Measurements from ENCODE around the gene MLLT10. TPM values are rescaled to one million over a fixed set of nuclear protein-coding genes. Genes with fewer than 3 reads are reported as not detected.
A peak's percentile ranks its signal among the peaks of the same experiment; 100 is the strongest.

The MLLT10 gene
- total and polyA plus RNA-seq, 9 donors: 23.6 to 55.1 (median 36.8) TPM

GRCh38 chr10:21724687-21725367, 190.8 kb downstream of the MLLT10 start:
- intact Hi-C loops (cut with DNase I): no loop called here
- 0 to 1% (median 0%) methylated on average over 4 of the region's 4 CpGs for whole genome bisulfite sequencing, 3 donors
- no peak overlapping the region for H3K27ac ChIP-seq

GRCh38 chr10:21726601-21727225, 192.7 kb downstream of the MLLT10 start:
- intact Hi-C loops (cut with DNase I): no loop called here
- H3K36me3 ChIP-seq: no peaks in the 10 kb centered on the region
- peaks cover 2% of the 10 kb centered on the region for H3K4me1 ChIP-seq (ENCODE audit: insufficient read depth)
- H3K9me3 ChIP-seq: no peaks in the 10 kb centered on the region
- no peak for TF ChIP-seq POLR2A (IDR thresholded peaks at IDR 0.05)
- TF ChIP-seq EP300 (IDR thresholded peaks at IDR 0.05): no peak
- TF ChIP-seq, protein P1, sequence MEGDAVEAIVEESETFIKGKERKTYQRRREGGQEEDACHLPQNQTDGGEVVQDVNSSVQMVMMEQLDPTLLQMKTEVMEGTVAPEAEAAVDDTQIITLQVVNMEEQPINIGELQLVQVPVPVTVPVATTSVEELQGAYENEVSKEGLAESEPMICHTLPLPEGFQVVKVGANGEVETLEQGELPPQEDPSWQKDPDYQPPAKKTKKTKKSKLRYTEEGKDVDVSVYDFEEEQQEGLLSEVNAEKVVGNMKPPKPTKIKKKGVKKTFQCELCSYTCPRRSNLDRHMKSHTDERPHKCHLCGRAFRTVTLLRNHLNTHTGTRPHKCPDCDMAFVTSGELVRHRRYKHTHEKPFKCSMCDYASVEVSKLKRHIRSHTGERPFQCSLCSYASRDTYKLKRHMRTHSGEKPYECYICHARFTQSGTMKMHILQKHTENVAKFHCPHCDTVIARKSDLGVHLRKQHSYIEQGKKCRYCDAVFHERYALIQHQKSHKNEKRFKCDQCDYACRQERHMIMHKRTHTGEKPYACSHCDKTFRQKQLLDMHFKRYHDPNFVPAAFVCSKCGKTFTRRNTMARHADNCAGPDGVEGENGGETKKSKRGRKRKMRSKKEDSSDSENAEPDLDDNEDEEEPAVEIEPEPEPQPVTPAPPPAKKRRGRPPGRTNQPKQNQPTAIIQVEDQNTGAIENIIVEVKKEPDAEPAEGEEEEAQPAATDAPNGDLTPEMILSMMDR (IDR thresholded peaks at IDR 0.05): no peak
- H3K27ac ChIP-seq: no peak overlapping the region
- WGBS, 3 donors: 63 to 65% (median 63%) methylated on average over 3 of the region's 3 CpGs
- H3K27me3 ChIP-seq: no peaks in the 10 kb centered on the region
- no peak overlapping the region for H3K4me3 ChIP-seq
- no peak for DNase-seq

More at GRCh38 chr10:21724687-21725367, 190.8 kb downstream of the MLLT10 start:
- Histone ChIP-seq H3K4me3 (no peak overlapping the region), H3K9me3 (no peaks in the 10 kb centered on the region), H3K27me3 (no peaks in the 10 kb centered on the region), H3K4me1 (ENCODE audit: insufficient read depth) (peaks cover 2% of the 10 kb centered on the region), H3K36me3 (no peaks in the 10 kb centered on the region)
- peak; percentile 88 to 98 (median 97) for DNase-seq
- TF ChIP-seq POLR2A (IDR thresholded peaks at IDR 0.05) (no peak), EP300 (IDR thresholded peaks at IDR 0.05) (no peak)
- TF ChIP-seq, protein P1 (IDR thresholded peaks at IDR 0.05): no peak

DNA sequence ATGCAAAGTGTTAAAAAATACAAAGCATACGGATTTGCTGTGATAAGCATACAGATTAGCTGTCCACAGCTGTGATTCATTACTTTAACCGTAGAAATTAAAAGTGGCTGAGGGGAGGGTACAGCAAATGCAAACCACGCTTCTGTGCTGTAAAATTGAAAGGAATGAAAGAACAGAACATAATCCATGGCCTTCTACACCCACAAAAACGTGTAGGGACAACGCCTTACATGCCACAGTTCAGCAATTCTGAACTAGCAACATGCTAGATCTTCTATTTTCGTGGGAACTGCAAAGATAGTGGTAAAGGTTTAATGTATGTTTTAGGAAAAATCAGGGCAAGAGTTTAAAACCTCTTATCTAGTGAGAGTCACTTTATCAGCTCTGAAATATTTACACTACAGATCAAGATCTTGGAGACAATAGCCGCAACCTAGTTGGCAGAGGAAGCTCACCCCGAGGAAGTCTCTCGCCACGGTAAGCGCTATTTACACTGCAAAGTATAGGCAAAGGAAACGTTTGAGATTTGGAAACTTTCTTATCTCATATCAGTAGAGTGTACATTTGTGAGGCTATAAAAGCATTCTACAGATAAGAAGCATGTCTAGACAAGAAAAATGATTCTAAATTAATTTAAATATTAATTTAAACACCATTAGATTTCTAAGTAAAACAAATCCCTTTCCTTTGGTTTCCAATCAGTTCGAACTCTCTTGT, 193.6 kb downstream of the MLLT10 start:
- Histone ChIP-seq H3K36me3 (no peaks in the 10 kb centered on the region), H3K4me1 (ENCODE audit: insufficient read depth) (peaks cover 2% of the 10 kb centered on the region), H3K9me3 (no peaks in the 10 kb centered on the region), H3K27ac (no peak overlapping the region), H3K27me3 (no peaks in the 10 kb centered on the region), H3K4me3 (no peak overlapping the region)
- no peak for TF ChIP-seq EP300 (IDR thresholded peaks at IDR 0.05)
- TF ChIP-seq, protein P1 (IDR thresholded peaks at IDR 0.05): no peak
- no peak for TF ChIP-seq POLR2A (IDR thresholded peaks at IDR 0.05)
- DNase-seq: no peak
- intact Hi-C loops (cut with DNase I): no loop called here
- WGBS, 3 donors: 64 to 72% (median 67%) methylated on average over 13 of the region's 13 CpGs

- H3K4me3 ChIP-seq: no peak overlapping the region
- H3K4me1 ChIP-seq (ENCODE audit: insufficient read depth): peaks cover 2% of the 10 kb centered on the region
- TF ChIP-seq, protein P1 (IDR thresholded peaks at IDR 0.05): no peak
- TF ChIP-seq EP300 (IDR thresholded peaks at IDR 0.05): no peak
- no peak for TF ChIP-seq POLR2A (IDR thresholded peaks at IDR 0.05)
- H3K27me3 ChIP-seq: no peaks in the 10 kb centered on the region
- 82 to 93% (median 89%) methylated on average over 3 of the region's 3 CpGs for WGBS, 3 donors
- H3K27ac ChIP-seq: no peak overlapping the region
- DNase-seq: no peak
- intact Hi-C loops (cut with DNase I): no loop called here
- no peaks in the 10 kb centered on the region for H3K9me3 ChIP-seq
- no peaks in the 10 kb centered on the region for H3K36me3 ChIP-seq
Measured at GRCh38 chr10:21728618-21729017, 194.6 kb downstream of the MLLT10 start.

Measured in ovary (tissue), 9 donors.